ENCODE results near the gene NRG3. TPM values are rescaled to one million over a fixed set of nuclear protein-coding genes. Genes with fewer than 3 reads are reported as not detected.

NRG3 gene
- total and polyA plus RNA-seq, 9 donors, result 0.04 to 4.5 (median 0.15) TPM; not detected in 2

- intact Hi-C loops (cut with DNase I), result no loop called here
- no peaks in the 10 kb centered on the region for H3K36me3 ChIP-seq
- no peaks in the 10 kb centered on the region for H3K4me1 ChIP-seq (ENCODE audit: insufficient read depth)
- no peak overlapping the region for H3K27ac ChIP-seq
- 89 to 93% (median 93%) methylated on average over 6 to 7 of the region's 7 CpGs for WGBS, 3 donors
- H3K27me3 ChIP-seq, result no peaks in the 10 kb centered on the region
- H3K9me3 ChIP-seq, result no peaks in the 10 kb centered on the region
- no peak for DNase-seq
- H3K4me3 ChIP-seq, result no peak overlapping the region
- TF ChIP-seq EP300 (IDR thresholded peaks at IDR 0.05) (no peak), POLR2A (IDR thresholded peaks at IDR 0.05) (no peak), CTCF (IDR thresholded peaks at IDR 0.05) (no peak)
These were observed 940.7 kb downstream of the NRG3 start for GRCh38 chr10:82815680-82816079.

GRCh38 chr10:82817676-82818422, 942.9 kb downstream of the NRG3 start:
- WGBS, 3 donors, result 91 to 94% (median 94%) methylated on average over 6 of the region's 6 CpGs

GRCh38 chr10:82821043-82821442, 946.0 kb downstream of the NRG3 start:
- TF ChIP-seq POLR2A (IDR thresholded peaks at IDR 0.05), result no peak
- no peak for TF ChIP-seq EP300 (IDR thresholded peaks at IDR 0.05)
- DNase-seq, result no peak
- H3K27me3 ChIP-seq, result no peaks in the 10 kb centered on the region
- H3K4me3 ChIP-seq, result no peak overlapping the region
- no peaks in the 10 kb centered on the region for H3K36me3 ChIP-seq
- 80 to 90% (median 84%) methylated on average over 2 of the region's 2 CpGs for WGBS, 3 donors
- intact Hi-C loops (cut with DNase I), result no loop called here
- no peaks in the 10 kb centered on the region for H3K4me1 ChIP-seq (ENCODE audit: insufficient read depth)
- H3K27ac ChIP-seq, result no peak overlapping the region
- no peaks in the 10 kb centered on the region for H3K9me3 ChIP-seq

More at GRCh38 chr10:82817676-82818422, 942.9 kb downstream of the NRG3 start:
- Histone ChIP-seq H3K36me3 (no peaks in the 10 kb centered on the region), H3K27ac (no peak overlapping the region), H3K27me3 (no peaks in the 10 kb centered on the region), H3K9me3 (no peaks in the 10 kb centered on the region), H3K4me3 (no peak overlapping the region), H3K4me1 (ENCODE audit: insufficient read depth) (no peaks in the 10 kb centered on the region)
- intact Hi-C loops (cut with DNase I), result no loop called here
- DNase-seq, result no peak
- TF ChIP-seq CTCF (IDR thresholded peaks at IDR 0.05) (no peak), POLR2A (IDR thresholded peaks at IDR 0.05) (no peak), EP300 (IDR thresholded peaks at IDR 0.05) (no peak)

GRCh38 chr10:82826132-82826531, 951.1 kb downstream of the NRG3 start:
- TF ChIP-seq CTCF (IDR thresholded peaks at IDR 0.05), result no peak
- TF ChIP-seq POLR2A (IDR thresholded peaks at IDR 0.05), result no peak
- TF ChIP-seq EP300 (IDR thresholded peaks at IDR 0.05), result no peak
- intact Hi-C loops (cut with DNase I), result no loop called here
- no peaks in the 10 kb centered on the region for H3K4me1 ChIP-seq (ENCODE audit: insufficient read depth)
- no peak overlapping the region for H3K27ac ChIP-seq
- no peaks in the 10 kb centered on the region for H3K9me3 ChIP-seq
- no peaks in the 10 kb centered on the region for H3K36me3 ChIP-seq
- DNase-seq, result no peak
- 94 to 98% (median 97%) methylated on average over 1 of the region's 1 CpG for WGBS, 3 donors
- H3K27me3 ChIP-seq, result no peaks in the 10 kb centered on the region
- no peak overlapping the region for H3K4me3 ChIP-seq

GRCh38 chr10:82827901-82828300, 952.9 kb downstream of the NRG3 start:
- Histone ChIP-seq H3K4me3 (no peak overlapping the region), H3K36me3 (no peaks in the 10 kb centered on the region), H3K4me1 (ENCODE audit: insufficient read depth) (no peaks in the 10 kb centered on the region), H3K9me3 (no peaks in the 10 kb centered on the region), H3K27ac (no peak overlapping the region), H3K27me3 (no peaks in the 10 kb centered on the region)
- no peak for DNase-seq
- TF ChIP-seq CTCF (IDR thresholded peaks at IDR 0.05) (no peak), EP300 (IDR thresholded peaks at IDR 0.05) (no peak), POLR2A (IDR thresholded peaks at IDR 0.05) (no peak)
- WGBS, 3 donors, result 69 to 83% (median 69%) methylated on average over 4 of the region's 4 CpGs
- intact Hi-C loops (cut with DNase I), result no loop called here

Data from ovary (tissue), 9 donors.